Measurements from ENCODE around the gene MUC12. TPM values are rescaled to one million over a fixed set of nuclear protein-coding genes. Genes with fewer than 3 reads are reported as not detected.
"Not testable (repeated sequence)": the region's sequence is repeated elsewhere in the genome, so short reads cannot be mapped to it uniquely, and the experiment has no call there.

Gene MUC12
- total and polyA plus RNA-seq, 2 of the 4 experiments (the other 2 are of a cell fraction), result 4.0 TPM; not detected in 1

DNA sequence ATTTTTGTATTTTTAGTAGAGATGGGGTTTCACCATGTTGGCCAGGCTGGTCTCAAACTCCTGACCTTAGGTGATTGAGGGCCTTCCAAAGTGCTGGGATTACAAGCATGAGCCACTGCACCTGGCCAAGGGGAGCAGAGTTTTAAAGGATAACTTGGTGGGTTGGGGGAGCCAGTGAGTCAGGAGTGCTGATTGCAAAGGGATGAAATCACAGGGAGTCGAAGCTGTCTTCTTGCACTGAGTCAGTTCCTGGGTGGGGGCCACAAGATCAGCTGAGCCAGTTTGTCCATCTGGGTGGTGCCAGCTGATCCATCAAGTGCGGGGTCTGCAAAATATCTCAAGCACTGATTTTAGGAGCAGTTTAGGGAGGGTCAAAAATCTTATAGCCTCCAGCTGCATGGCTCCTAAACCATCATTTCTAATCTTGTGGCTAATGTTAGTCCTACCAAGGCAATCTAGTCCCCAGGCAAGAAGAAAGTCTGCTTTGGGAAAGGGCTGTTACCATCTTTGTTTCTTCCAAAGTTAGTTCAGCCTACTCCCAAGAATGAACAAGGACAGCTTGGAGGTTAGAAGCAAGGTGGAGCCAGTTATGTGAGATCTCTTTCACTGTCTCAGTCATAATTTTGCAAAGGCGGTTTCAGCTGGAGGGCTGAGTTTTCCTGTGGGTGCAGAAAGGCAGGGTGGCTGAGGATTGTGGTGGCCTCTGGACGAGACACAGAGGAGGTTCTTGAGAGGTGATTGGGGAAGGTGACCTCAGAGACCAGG, 15.8 kb downstream of the MUC12 start:
- H4K20me1 ChIP-seq (ENCODE audit: insufficient read depth, low read length); H3K27me3 ChIP-seq (ENCODE audit: control insufficient read depth, insufficient read depth, low read length); H3K9ac ChIP-seq (ENCODE audit: low read depth, low read length); H2BK15ac ChIP-seq (ENCODE audit: low read depth, low read length); H3K56ac ChIP-seq (ENCODE audit: extremely low read depth, insufficient read depth, low read length); CTCF ChIA-PET; H3K18ac ChIP-seq (ENCODE audit: low read depth, low read length); H2AFZ ChIP-seq (replicated peaks; ENCODE audit: low read length, poor library complexity); H3K4me3 ChIP-seq (ENCODE audit: insufficient read depth, low read depth, low read length); H2BK120ac ChIP-seq (ENCODE audit: low read depth, low read length); H2BK20ac ChIP-seq (ENCODE audit: low read depth, low read length); H3K4me1 ChIP-seq (ENCODE audit: control insufficient read depth, insufficient read depth, low read length); H4K91ac ChIP-seq (ENCODE audit: insufficient read depth, low read depth, low read length); H3K27ac ChIP-seq (ENCODE audit: insufficient read depth, low read length); DNase-seq; H2BK5ac ChIP-seq (ENCODE audit: low read depth, low read length, poor library complexity, severe bottlenecking); H2AK9ac ChIP-seq (replicated peaks; ENCODE audit: low read depth, low read length, poor library complexity); in situ Hi-C loops (cut with MboI; ENCODE audit: low sequenced_read_pairs); H2AK5ac ChIP-seq (ENCODE audit: low read depth, low read length); ATAC-seq (ENCODE audit: low read depth); H3K9me1 ChIP-seq (ENCODE audit: insufficient read depth, low read length); H3K14ac ChIP-seq (replicated peaks; ENCODE audit: low read depth, low read length); intact Hi-C loops (cut with micrococcal nuclease); H3K23ac ChIP-seq (ENCODE audit: low read depth, low read length); H4K5ac ChIP-seq (ENCODE audit: low read depth, low read length); H3K4me2 ChIP-seq (ENCODE audit: low read depth, low read length); H3K4ac ChIP-seq (ENCODE audit: low read depth, low read length); H4K8ac ChIP-seq (ENCODE audit: low read depth in 2 of 2, low read length in 2 of 2); dilution Hi-C loops (cut with HindIII; ENCODE audit: low sequenced_read_pairs, unreplicated experiment); H3K36me3 ChIP-seq (ENCODE audit: control insufficient read depth, insufficient read depth, low read length); BruUV-seq (replicated peaks); H3K9me3 ChIP-seq (ENCODE audit: control insufficient read depth, insufficient read depth, low read length); H3K79me1 ChIP-seq (ENCODE audit: low read depth in 1 of 2, low read length in 2 of 2); POLR2A ChIA-PET (ENCODE audit: unreplicated experiment): not testable (repeated sequence)
- WGBS, 2 experiments (ENCODE audit: extremely low coverage in 2 of 2, insufficient read length in 1 of 2), result 20% methylated on average over 2 of the region's 4 CpGs; no CpG with 5 or more reads in 1 of the 2 experiments

Data from IMR-90 (cell line).